Subcutaneous abdominal adipose tissue (tissue), 5 donors: ENCODE results near the gene LAMB4.

Experiments used
- H3K27ac ChIP-seq: one replicate; pipeline ENCODE4 v1.7.0; 2013; ENCODE audit warnings: low read depth, mild to moderate bottlenecking, inconsistent platforms, low read length, moderate library complexity
- H3K27me3 ChIP-seq, 5 donors: one replicate each; pipeline ENCODE4 v1.7.0; 2013; ENCODE audit warnings: low read length in 5 of 5, inconsistent platforms in 1 of 5; ENCODE audit not compliant: control insufficient read depth in 5 of 5, insufficient read depth in 4 of 5
- H3K36me3 ChIP-seq, 5 donors: one replicate each; pipeline ENCODE4 v1.7.0; 2013; ENCODE audit warnings: low read length in 5 of 5; ENCODE audit not compliant: control insufficient read depth in 5 of 5, insufficient read depth in 5 of 5
- H3K4me1 ChIP-seq, 5 donors: one replicate each; pipeline ENCODE4 v1.7.0; 2013; ENCODE audit warnings: low read length in 5 of 5, mild to moderate bottlenecking in 3 of 5, moderate library complexity in 1 of 5; ENCODE audit not compliant: control insufficient read depth in 5 of 5, insufficient read depth in 5 of 5
- H3K4me3 ChIP-seq, 5 donors: one replicate each; pipeline ENCODE4 v1.7.0; 2013; ENCODE audit warnings: low read length in 5 of 5, low read depth in 1 of 5
- H3K9ac ChIP-seq, 5 donors: one replicate each; pipeline ENCODE4 v1.7.0; 2013; ENCODE audit warnings: low read length in 5 of 5, mild to moderate bottlenecking in 4 of 5, moderate library complexity in 3 of 5
- H3K9me3 ChIP-seq, 5 donors: one replicate each; pipeline ENCODE4 v1.7.0; 2013; ENCODE audit warnings: low read length in 5 of 5; ENCODE audit not compliant: control insufficient read depth in 5 of 5
- donor health status: healthy.
- donor health status: healthy.
- donor health status: healthy.
- donor health status: healthy.
- donor health status: healthy.

LAMB4 gene

DNA sequence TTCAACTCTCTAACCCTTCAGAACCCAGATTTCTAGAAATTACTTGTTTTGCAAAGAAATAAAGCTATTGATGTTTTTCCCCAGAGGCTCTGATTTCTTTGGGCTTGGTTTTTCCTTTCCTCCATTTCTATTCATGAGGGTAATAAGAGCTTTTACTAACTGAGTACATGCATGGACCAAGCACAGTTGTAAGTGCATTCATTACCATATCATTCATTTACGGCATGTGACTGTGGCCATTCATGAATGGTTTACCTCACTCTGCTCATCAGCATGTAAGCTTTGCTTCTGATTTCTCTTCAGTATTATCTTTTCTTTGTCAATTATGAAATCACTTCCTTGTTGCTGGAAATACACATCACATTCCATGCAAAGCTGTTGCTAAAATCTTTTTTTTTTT lies 42.4 kb downstream of the LAMB4 start:
- H3K27me3 ChIP-seq = no peaks in the 10 kb centered on the region
- no peak overlapping the region for H3K9ac ChIP-seq
- no peaks in the 10 kb centered on the region for H3K4me1 ChIP-seq
- H3K9me3 ChIP-seq = no peaks in the 10 kb centered on the region
- H3K36me3 ChIP-seq = no peaks in the 10 kb centered on the region
- H3K27ac ChIP-seq = no peak overlapping the region
- no peak overlapping the region for H3K4me3 ChIP-seq

DNA sequence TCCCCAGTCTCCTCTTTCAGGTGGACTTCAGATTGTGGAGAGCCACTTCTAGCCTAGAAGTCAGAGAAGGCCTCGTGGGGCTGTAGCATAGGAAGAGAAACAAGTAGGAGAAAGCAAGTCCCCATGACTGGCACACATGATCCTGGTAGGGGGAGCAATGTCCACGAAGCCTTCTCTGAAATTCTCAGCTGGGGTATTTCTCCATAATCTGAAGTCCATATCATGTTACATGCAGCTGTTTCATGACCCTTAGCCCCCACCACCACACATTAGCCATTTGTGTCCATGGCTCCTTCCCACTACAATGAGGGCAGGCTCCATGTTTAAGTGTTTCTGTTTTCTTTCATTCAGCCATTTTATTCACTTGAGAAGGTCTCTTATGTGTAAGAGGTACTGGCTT lies 43.2 kb downstream of the LAMB4 start:
- no peaks in the 10 kb centered on the region for H3K4me1 ChIP-seq
- H3K27ac ChIP-seq = no peak overlapping the region
- no peak overlapping the region for H3K4me3 ChIP-seq
- no peak overlapping the region for H3K9ac ChIP-seq
- H3K36me3 ChIP-seq = no peaks in the 10 kb centered on the region
- no peaks in the 10 kb centered on the region for H3K27me3 ChIP-seq
- H3K9me3 ChIP-seq = no peaks in the 10 kb centered on the region

- H3K4me1 ChIP-seq = peaks cover 0 to under 1% (median 0%) of the 10 kb centered on the region in 5 donors
- H3K9me3 ChIP-seq = peaks cover 0 to 2% (median 0%) of the 10 kb centered on the region in 5 donors
- no peak overlapping the region for H3K9ac ChIP-seq
- H3K36me3 ChIP-seq = no peaks in the 10 kb centered on the region
- no peak overlapping the region for H3K4me3 ChIP-seq
- no peak overlapping the region for H3K27ac ChIP-seq
- H3K27me3 ChIP-seq = no peaks in the 10 kb centered on the region
Measured at GRCh38 chr7:108086546-108086945, 43.6 kb downstream of the LAMB4 start.

DNA sequence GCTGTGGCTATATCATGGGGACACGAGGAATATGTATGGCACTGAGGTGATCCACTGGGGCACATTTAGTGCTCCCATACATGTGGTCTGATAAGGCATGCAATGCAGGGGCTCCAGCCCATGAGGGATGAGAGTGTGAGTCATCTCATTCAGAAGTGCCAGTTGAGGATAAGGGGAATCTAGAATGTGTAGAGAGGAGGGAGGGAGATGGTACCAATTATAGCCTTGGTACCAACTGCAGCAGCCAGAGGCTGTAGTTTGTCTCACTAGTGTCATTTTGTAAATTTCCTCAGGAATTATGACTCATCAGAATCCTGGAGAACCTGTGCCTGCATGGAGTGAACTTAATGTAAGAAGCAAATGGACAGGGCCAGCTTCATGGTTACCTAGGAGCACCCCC lies 46.2 kb downstream of the LAMB4 start:
- Histone ChIP-seq H3K27ac (no peak overlapping the region), H3K36me3 (no peaks in the 10 kb centered on the region)

DNA sequence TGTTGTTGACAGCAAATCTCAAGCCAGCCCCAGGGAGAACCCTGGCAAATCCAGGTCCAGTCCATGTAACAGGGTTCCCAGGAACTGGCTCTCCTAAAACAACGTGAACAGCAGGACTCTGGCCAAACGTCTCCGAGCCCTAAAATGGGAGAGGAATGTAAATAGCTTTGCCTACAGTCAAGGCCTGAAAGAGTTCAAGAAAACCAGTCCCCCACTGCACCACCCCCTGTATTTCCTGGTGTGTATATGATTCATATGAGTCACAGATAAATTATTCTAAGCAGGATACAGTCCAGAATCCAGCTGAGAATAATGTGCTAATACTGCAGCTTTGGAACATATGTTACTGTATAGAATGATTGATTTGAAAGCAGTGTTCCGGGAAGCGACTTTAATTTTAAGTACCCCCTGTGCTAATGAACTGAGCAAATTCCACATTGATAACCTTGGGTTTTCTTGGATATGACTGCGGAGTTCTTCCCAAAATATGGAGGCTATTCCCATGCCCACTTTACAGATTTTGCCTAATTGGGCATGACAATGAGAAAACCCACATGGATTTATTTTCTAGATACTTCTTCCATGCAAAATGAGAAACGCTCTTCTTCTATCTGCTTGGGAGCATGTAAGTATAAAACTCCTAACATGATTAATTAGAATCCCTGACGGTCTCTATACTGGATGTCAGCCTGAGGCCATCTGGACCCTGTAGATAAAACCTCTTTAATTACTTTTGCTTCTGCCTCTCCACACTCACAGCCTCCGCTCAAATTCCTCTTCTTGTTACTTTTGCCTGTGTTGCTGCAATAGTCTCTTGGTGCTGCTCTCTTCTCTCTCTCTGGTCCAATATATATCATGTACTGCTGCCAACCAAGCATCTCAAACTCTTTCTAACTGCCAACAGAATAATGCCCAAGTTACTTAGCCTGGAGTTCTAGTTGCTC lies 50.2 kb downstream of the LAMB4 start:
- no peak overlapping the region for H3K27ac ChIP-seq
- H3K9me3 ChIP-seq = peaks cover 0 to 5% (median 0%) of the 10 kb centered on the region in 5 donors
- no peaks in the 10 kb centered on the region for H3K36me3 ChIP-seq
- peaks cover 0 to 37% (median 23%) of the 10 kb centered on the region in 5 donors for H3K4me1 ChIP-seq
- H3K27me3 ChIP-seq = no peaks in the 10 kb centered on the region
- no peak overlapping the region for H3K4me3 ChIP-seq
- H3K9ac ChIP-seq = no peak overlapping the region

More for the DNA sequence above, 46.2 kb downstream of the LAMB4 start:
- Histone ChIP-seq H3K27me3 (no peaks in the 10 kb centered on the region), H3K9ac (no peak overlapping the region), H3K4me3 (no peak overlapping the region), H3K4me1 (peaks cover 0 to 26% (median 17%) of the 10 kb centered on the region in 5 donors), H3K9me3 (peaks cover 0 to 5% (median 0%) of the 10 kb centered on the region in 5 donors)

- peaks cover 0 to 37% (median 23%) of the 10 kb centered on the region in 5 donors for H3K4me1 ChIP-seq
- no peaks in the 10 kb centered on the region for H3K36me3 ChIP-seq
- H3K9me3 ChIP-seq = peaks cover 0 to 5% (median 0%) of the 10 kb centered on the region in 5 donors
- H3K27ac ChIP-seq = no peak overlapping the region
- H3K27me3 ChIP-seq = no peaks in the 10 kb centered on the region
- H3K9ac ChIP-seq = no peak overlapping the region
- no peak overlapping the region for H3K4me3 ChIP-seq
Measured at GRCh38 chr7:108079276-108079647, 50.9 kb downstream of the LAMB4 start.

GRCh38 chr7:108078691-108079090 lies 51.5 kb downstream of the LAMB4 start:
- Histone ChIP-seq H3K9me3 (peaks cover 0 to 5% (median 0%) of the 10 kb centered on the region in 5 donors), H3K9ac (no peak overlapping the region), H3K27ac (no peak overlapping the region), H3K36me3 (no peaks in the 10 kb centered on the region), H3K27me3 (no peaks in the 10 kb centered on the region), H3K4me1 (peaks cover 0 to 37% (median 23%) of the 10 kb centered on the region in 5 donors), H3K4me3 (no peak overlapping the region)

GRCh38 chr7:108078211-108078673 lies 51.9 kb downstream of the LAMB4 start:
- no peak overlapping the region for H3K9ac ChIP-seq
- H3K27ac ChIP-seq = no peak overlapping the region
- peaks cover 0 to 37% (median 23%) of the 10 kb centered on the region in 5 donors for H3K4me1 ChIP-seq
- peaks cover 0 to 5% (median 0%) of the 10 kb centered on the region in 5 donors for H3K9me3 ChIP-seq
- H3K4me3 ChIP-seq = no peak overlapping the region
- H3K36me3 ChIP-seq = no peaks in the 10 kb centered on the region
- H3K27me3 ChIP-seq = no peaks in the 10 kb centered on the region

DNA sequence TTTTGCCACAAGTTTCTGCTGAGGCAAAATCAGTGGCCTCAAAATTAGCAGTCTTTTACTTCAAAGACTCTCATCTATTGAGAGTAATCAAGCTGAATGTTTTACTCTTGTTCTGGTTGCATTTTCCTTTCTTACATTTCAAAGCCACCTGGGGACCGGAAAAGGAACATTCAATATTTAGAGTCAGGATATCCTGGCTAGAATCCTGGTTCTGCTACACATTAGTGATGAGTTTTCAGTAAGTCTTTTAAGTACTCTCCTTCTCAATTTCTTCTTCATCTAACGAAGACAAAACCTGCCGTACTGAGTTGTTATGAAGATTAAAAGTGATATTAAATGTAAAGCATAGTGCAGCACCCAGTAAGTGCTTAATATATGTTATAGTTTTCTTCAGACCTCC lies 52.5 kb downstream of the LAMB4 start:
- Histone ChIP-seq H3K9ac (no peak overlapping the region), H3K36me3 (no peaks in the 10 kb centered on the region), H3K9me3 (peaks cover 0 to 5% (median 0%) of the 10 kb centered on the region in 5 donors), H3K27ac (no peak overlapping the region), H3K4me3 (no peak overlapping the region), H3K4me1 (peaks cover 1 to 41% (median 24%) of the 10 kb centered on the region in 5 donors), H3K27me3 (no peaks in the 10 kb centered on the region)

GRCh38 chr7:108076156-108076555 lies 54.0 kb downstream of the LAMB4 start:
- Histone ChIP-seq H3K9me3 (no peaks in the 10 kb centered on the region), H3K36me3 (no peaks in the 10 kb centered on the region), H3K4me1 (peaks cover 2 to 46% (median 21%) of the 10 kb centered on the region in 5 donors), H3K27me3 (no peaks in the 10 kb centered on the region), H3K4me3 (no peak overlapping the region), H3K9ac (no peak overlapping the region), H3K27ac (no peak overlapping the region)
